ENCODE measurements around the gene ADRA2C.

DNA sequence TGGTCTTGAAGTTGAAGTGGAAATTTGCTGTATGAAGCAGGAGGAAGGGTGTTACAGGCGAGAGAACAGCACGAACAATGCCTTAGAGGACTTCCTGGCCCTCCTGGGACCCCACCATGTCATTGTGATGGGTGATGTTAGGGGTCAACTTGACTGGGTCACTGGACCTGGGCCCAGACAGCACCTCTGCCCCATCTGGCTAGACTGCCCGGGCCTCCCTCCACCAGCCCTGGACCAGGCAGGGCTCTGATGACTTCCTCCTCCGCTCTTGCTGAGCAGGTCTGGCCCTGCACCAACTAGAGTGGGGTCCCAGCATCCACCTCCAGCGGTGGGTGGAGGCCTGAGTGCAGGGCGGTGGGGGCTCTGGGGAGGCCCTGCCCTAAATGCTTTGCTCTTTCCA, 48.9 kb upstream of the ADRA2C start:
- TF ChIP-seq, protein P1, sequence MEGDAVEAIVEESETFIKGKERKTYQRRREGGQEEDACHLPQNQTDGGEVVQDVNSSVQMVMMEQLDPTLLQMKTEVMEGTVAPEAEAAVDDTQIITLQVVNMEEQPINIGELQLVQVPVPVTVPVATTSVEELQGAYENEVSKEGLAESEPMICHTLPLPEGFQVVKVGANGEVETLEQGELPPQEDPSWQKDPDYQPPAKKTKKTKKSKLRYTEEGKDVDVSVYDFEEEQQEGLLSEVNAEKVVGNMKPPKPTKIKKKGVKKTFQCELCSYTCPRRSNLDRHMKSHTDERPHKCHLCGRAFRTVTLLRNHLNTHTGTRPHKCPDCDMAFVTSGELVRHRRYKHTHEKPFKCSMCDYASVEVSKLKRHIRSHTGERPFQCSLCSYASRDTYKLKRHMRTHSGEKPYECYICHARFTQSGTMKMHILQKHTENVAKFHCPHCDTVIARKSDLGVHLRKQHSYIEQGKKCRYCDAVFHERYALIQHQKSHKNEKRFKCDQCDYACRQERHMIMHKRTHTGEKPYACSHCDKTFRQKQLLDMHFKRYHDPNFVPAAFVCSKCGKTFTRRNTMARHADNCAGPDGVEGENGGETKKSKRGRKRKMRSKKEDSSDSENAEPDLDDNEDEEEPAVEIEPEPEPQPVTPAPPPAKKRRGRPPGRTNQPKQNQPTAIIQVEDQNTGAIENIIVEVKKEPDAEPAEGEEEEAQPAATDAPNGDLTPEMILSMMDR (conservative IDR thresholded peaks at IDR 0.05; ENCODE audit: low read depth, low read length): no peak
- TF ChIP-seq EZH2 (IDR thresholded peaks at IDR 0.05; ENCODE audit: low read length, unreplicated experiment): no peak
- no peak for TF ChIP-seq EZH2phosphoT487 (IDR thresholded peaks at IDR 0.05; ENCODE audit: borderline replicate concordance, low read length)
